ENCODE measurements around the gene ST6GALNAC2. TPM values are rescaled to one million over a fixed set of nuclear protein-coding genes. Genes with fewer than 3 reads are reported as not detected.

The ST6GALNAC2 gene
- total RNA-seq, 4 donors from 2014 or later: 0.94 to 2.5 TPM; not detected in 2

- Histone ChIP-seq H3K4me1 (no peaks in the 10 kb centered on the region), H3K9me3 (no peaks in the 10 kb centered on the region), H3K4me3 (no peak overlapping the region), H3K27ac (no peak overlapping the region), H3K36me3 (no peaks in the 10 kb centered on the region), H3K27me3 (no peaks in the 10 kb centered on the region)
- TF ChIP-seq POLR2A (IDR thresholded peaks at IDR 0.05): no peak
- TF ChIP-seq CTCF (IDR thresholded peaks at IDR 0.05): no peak
- no peak for DNase-seq
Observed at GRCh38 chr17:76576189-76576588, 9.5 kb downstream of the ST6GALNAC2 start.

GRCh38 chr17:76575570-76575969 lies 10.1 kb downstream of the ST6GALNAC2 start:
- Histone ChIP-seq H3K36me3 (no peaks in the 10 kb centered on the region), H3K4me3 (no peak overlapping the region), H3K9me3 (no peaks in the 10 kb centered on the region), H3K27ac (no peak overlapping the region), H3K4me1 (no peaks in the 10 kb centered on the region), H3K27me3 (no peaks in the 10 kb centered on the region)
- TF ChIP-seq POLR2A (IDR thresholded peaks at IDR 0.05): no peak
- no peak for TF ChIP-seq CTCF (IDR thresholded peaks at IDR 0.05)
- DNase-seq: no peak

- TF ChIP-seq CTCF (IDR thresholded peaks at IDR 0.05) (no peak), POLR2A (IDR thresholded peaks at IDR 0.05) (no peak)
- no peaks in the 10 kb centered on the region for H3K9me3 ChIP-seq
- no peaks in the 10 kb centered on the region for H3K27me3 ChIP-seq
- DNase-seq: no peak
- no peak overlapping the region for H3K4me3 ChIP-seq
- H3K27ac ChIP-seq: no peak overlapping the region
- H3K36me3 ChIP-seq: no peaks in the 10 kb centered on the region
- H3K4me1 ChIP-seq: no peaks in the 10 kb centered on the region
Observed at GRCh38 chr17:76574166-76574565, 11.5 kb downstream of the ST6GALNAC2 start.

GRCh38 chr17:76573096-76573495 lies 12.6 kb downstream of the ST6GALNAC2 start:
- Histone ChIP-seq H3K9me3 (no peaks in the 10 kb centered on the region), H3K27ac (no peak overlapping the region), H3K27me3 (no peaks in the 10 kb centered on the region), H3K36me3 (no peaks in the 10 kb centered on the region), H3K4me1 (peaks cover 0 to 2% (median 0%) of the 10 kb centered on the region in 4 donors), H3K4me3 (no peak overlapping the region)
- TF ChIP-seq POLR2A (IDR thresholded peaks at IDR 0.05) (no peak), CTCF (IDR thresholded peaks at IDR 0.05) (no peak)
- DNase-seq: no peak

- Histone ChIP-seq H3K27ac (no peak overlapping the region), H3K36me3 (no peaks in the 10 kb centered on the region), H3K9me3 (no peaks in the 10 kb centered on the region), H3K27me3 (no peaks in the 10 kb centered on the region), H3K4me3 (no peak overlapping the region), H3K4me1 (peaks cover 0 to 5% (median 0%) of the 10 kb centered on the region in 4 donors)
- DNase-seq: no peak
- no peak for TF ChIP-seq CTCF (IDR thresholded peaks at IDR 0.05)
Observed at GRCh38 chr17:76572201-76572910, 13.3 kb downstream of the ST6GALNAC2 start.
